ENCODE measurements around the gene TNFSF8. TPM values are rescaled to one million over a fixed set of nuclear protein-coding genes. Genes with fewer than 3 reads are reported as not detected.
A peak's percentile ranks its signal among the peaks of the same experiment; 100 is the strongest.

Gene TNFSF8
- total and polyA plus RNA-seq, 2 of the 8 experiments (the other 6 are each of a cell fraction or from before 2014, with no cell fraction given), result not detected

DNA sequence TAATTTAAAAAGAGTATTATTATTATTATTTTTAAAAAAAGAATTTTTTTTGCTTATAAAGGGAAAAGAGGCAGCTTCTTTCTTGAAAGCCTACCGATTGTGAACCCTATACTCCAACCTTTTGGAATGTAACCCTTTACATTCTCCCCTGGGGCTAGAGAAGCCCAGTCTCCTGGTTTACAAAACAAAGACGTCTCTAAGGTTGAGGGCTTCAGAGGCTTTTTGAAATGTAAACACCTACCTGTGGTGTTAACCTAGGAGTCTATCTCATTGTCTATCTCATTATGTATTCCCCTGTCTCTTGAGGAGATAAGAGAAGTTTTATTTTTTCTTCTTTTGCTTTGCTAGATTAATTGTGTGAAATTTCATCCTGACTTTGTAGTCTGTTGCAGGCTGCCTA is 4.7 kb downstream of the TNFSF8 start (continued):
- no peak for TF ChIP-seq JUND (IDR thresholded peaks at IDR 0.05; ENCODE audit: low read length)
- no peak for TF ChIP-seq FOSL1 (IDR thresholded peaks at IDR 0.05; ENCODE audit: insufficient read depth, low read depth, low read length)
- no peak for TF ChIP-seq ZNF274 (IDR thresholded peaks at IDR 0.05; ENCODE audit: borderline replicate concordance, extremely low read depth, low read length)
- no peak for TF ChIP-seq POLR2A (IDR thresholded peaks at IDR 0.05; ENCODE audit: control extremely low read depth in 1 of 2, low read depth in 2 of 2, low read length in 2 of 2)
- TF ChIP-seq GABPA (IDR thresholded peaks at IDR 0.05; ENCODE audit: borderline replicate concordance, insufficient read depth, low read length), result no peak
- TF ChIP-seq PHF8 (conservative IDR thresholded peaks at IDR 0.05; ENCODE audit: low read depth, low read length), result no peak
- no peak for TF ChIP-seq POU5F1 (IDR thresholded peaks at IDR 0.05; ENCODE audit: low read depth, low read length)
- TF ChIP-seq KDM5A (IDR thresholded peaks at IDR 0.05; ENCODE audit: low read length), result no peak
- TF ChIP-seq, protein P1, sequence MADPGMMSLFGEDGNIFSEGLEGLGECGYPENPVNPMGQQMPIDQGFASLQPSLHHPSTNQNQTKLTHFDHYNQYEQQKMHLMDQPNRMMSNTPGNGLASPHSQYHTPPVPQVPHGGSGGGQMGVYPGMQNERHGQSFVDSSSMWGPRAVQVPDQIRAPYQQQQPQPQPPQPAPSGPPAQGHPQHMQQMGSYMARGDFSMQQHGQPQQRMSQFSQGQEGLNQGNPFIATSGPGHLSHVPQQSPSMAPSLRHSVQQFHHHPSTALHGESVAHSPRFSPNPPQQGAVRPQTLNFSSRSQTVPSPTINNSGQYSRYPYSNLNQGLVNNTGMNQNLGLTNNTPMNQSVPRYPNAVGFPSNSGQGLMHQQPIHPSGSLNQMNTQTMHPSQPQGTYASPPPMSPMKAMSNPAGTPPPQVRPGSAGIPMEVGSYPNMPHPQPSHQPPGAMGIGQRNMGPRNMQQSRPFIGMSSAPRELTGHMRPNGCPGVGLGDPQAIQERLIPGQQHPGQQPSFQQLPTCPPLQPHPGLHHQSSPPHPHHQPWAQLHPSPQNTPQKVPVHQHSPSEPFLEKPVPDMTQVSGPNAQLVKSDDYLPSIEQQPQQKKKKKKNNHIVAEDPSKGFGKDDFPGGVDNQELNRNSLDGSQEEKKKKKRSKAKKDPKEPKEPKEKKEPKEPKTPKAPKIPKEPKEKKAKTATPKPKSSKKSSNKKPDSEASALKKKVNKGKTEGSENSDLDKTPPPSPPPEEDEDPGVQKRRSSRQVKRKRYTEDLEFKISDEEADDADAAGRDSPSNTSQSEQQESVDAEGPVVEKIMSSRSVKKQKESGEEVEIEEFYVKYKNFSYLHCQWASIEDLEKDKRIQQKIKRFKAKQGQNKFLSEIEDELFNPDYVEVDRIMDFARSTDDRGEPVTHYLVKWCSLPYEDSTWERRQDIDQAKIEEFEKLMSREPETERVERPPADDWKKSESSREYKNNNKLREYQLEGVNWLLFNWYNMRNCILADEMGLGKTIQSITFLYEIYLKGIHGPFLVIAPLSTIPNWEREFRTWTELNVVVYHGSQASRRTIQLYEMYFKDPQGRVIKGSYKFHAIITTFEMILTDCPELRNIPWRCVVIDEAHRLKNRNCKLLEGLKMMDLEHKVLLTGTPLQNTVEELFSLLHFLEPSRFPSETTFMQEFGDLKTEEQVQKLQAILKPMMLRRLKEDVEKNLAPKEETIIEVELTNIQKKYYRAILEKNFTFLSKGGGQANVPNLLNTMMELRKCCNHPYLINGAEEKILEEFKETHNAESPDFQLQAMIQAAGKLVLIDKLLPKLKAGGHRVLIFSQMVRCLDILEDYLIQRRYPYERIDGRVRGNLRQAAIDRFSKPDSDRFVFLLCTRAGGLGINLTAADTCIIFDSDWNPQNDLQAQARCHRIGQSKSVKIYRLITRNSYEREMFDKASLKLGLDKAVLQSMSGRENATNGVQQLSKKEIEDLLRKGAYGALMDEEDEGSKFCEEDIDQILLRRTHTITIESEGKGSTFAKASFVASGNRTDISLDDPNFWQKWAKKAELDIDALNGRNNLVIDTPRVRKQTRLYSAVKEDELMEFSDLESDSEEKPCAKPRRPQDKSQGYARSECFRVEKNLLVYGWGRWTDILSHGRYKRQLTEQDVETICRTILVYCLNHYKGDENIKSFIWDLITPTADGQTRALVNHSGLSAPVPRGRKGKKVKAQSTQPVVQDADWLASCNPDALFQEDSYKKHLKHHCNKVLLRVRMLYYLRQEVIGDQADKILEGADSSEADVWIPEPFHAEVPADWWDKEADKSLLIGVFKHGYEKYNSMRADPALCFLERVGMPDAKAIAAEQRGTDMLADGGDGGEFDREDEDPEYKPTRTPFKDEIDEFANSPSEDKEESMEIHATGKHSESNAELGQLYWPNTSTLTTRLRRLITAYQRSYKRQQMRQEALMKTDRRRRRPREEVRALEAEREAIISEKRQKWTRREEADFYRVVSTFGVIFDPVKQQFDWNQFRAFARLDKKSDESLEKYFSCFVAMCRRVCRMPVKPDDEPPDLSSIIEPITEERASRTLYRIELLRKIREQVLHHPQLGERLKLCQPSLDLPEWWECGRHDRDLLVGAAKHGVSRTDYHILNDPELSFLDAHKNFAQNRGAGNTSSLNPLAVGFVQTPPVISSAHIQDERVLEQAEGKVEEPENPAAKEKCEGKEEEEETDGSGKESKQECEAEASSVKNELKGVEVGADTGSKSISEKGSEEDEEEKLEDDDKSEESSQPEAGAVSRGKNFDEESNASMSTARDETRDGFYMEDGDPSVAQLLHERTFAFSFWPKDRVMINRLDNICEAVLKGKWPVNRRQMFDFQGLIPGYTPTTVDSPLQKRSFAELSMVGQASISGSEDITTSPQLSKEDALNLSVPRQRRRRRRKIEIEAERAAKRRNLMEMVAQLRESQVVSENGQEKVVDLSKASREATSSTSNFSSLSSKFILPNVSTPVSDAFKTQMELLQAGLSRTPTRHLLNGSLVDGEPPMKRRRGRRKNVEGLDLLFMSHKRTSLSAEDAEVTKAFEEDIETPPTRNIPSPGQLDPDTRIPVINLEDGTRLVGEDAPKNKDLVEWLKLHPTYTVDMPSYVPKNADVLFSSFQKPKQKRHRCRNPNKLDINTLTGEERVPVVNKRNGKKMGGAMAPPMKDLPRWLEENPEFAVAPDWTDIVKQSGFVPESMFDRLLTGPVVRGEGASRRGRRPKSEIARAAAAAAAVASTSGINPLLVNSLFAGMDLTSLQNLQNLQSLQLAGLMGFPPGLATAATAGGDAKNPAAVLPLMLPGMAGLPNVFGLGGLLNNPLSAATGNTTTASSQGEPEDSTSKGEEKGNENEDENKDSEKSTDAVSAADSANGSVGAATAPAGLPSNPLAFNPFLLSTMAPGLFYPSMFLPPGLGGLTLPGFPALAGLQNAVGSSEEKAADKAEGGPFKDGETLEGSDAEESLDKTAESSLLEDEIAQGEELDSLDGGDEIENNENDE (IDR thresholded peaks at IDR 0.05; ENCODE audit: insufficient replicate concordance, low read length), result peak; percentile 59
- TF ChIP-seq TEAD4 (IDR thresholded peaks at IDR 0.05; ENCODE audit: low read depth, low read length), result peak; percentile 68; the same call in 1 of the 2 replicates
- TF ChIP-seq NRF1 (IDR thresholded peaks at IDR 0.05; ENCODE audit: low read depth, low read length), result no peak
- peak; percentile 84; the same call in 1 of the 2 replicates for TF ChIP-seq POLR2AphosphoS5 (IDR thresholded peaks at IDR 0.05; ENCODE audit: low read depth, low read length)
- no peak for TF ChIP-seq BACH1 (IDR thresholded peaks at IDR 0.05; ENCODE audit: low read length)

Data from H1 (cell line).